NCI-H82 (cell line): Measurements from ENCODE around the gene STK38.

Experiments
- DNase-seq: peaks from one replicate; lab custom pipeline; 2025; lab: John Stamatoyannopoulos, UW

STK38 gene

DNA sequence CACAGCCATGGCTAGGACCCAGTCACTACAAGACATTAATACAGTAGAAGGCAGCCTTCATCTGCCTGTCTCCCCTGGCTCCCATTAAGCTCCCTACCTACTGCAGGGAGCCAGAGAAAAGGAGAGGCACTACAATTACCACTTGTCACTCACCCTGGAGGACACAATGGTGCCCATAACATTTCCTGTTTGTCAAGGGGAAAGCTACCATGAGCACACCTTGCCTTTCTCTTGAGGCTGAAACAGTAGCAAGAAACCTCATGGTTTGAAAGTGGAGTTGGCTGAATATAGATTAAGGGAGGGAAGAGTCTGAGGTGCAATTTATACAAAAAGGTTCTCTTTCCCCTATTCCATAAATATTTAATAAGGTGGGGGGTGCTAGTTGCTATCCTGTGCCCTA is 27.9 kb downstream of the STK38 start:
- DNase-seq = no peak

- no peak for DNase-seq
Measured at GRCh38 chr6:36517408-36517807, 29.9 kb downstream of the STK38 start.

DNA sequence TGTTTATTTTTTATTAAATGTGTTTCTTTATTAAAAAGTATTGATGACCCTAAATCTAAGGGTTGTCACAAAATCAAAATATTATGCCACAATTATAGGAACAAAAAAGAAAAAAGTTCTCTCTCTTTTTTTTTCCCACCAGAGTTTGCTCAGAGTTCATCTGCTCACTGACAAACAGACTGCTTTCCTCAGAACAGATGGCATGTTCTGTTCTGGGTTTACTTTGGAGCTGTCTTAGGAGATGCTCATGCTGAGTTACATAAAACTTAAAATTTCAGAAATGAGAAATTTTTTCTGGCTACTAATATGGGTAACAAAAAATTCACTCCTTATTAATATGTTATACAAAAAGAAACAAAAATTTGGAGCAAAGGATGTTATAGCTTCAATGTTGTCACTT is 30.3 kb downstream of the STK38 start:
- no peak for DNase-seq

DNA sequence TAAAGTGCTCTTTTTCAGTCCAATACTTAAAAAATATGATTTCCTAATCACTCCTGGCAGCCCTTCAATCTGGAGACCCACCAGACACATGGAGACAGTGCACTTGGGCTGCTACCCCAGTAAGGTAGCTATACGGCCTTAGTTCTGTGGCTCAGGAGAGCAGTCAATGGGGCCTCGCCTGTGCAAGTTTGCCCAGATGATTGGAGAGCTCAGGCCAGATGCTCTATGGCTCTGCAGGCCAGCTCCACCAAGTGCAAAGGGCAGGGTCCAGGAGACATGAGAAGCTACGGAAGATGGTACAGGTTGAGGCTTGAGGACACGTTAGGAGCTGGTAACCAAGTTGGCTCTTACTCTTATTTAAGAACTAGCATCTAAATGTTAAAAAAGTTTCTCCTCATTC is 30.7 kb downstream of the STK38 start:
- no peak for DNase-seq

- DNase-seq = no peak
Measured at GRCh38 chr6:36515844-36516243, 31.4 kb downstream of the STK38 start.

- no peak for DNase-seq
Measured at GRCh38 chr6:36514554-36515456, 32.5 kb downstream of the STK38 start.

DNA sequence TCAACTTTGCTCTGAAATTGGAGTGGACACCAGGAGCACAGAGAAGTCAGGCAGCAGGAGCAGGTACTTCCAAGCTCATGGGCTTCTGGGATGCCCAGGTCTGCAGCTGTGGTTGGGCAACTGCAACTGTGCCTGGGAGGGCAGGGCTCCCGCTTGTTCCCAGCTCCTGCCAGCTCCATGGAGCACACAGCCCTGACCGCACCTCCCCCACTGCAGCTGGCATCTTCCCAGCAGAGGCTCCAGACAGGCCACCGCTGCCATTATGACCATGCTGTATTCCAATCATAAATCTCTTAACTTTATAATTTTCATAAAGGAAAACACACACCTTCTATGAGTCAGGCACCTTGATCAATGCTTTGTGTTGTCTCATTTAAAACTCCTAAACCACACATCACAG is 36.9 kb downstream of the STK38 start:
- DNase-seq = no peak

- DNase-seq = no peak
Measured at GRCh38 chr6:36508532-36508931, 38.7 kb downstream of the STK38 start.

- DNase-seq = no peak
Measured at GRCh38 chr6:36506611-36507010, 40.7 kb downstream of the STK38 start.

- no peak for DNase-seq
Measured at GRCh38 chr6:36505744-36506534, 41.3 kb downstream of the STK38 start.

- DNase-seq = no peak
Measured at GRCh38 chr6:36504982-36505381, 42.3 kb downstream of the STK38 start.

DNA sequence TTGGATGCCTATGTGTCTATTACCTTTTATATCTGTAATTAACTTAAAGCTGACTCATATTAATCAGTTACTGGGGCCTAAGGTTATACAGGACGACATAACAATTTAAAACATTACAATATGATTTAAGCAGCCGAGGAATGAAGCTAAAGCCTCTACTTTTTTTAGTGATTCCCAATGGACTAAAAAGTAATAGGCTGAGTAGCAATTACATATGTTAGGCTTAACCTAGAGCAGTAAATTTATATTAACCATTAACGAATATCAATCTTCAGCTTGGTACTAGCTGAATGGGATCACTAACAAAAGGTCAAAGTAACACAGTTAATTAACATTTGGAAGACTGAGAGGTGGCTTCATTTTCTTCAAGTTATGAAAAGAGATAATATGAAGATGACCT is 43.1 kb downstream of the STK38 start:
- no peak for DNase-seq

DNA sequence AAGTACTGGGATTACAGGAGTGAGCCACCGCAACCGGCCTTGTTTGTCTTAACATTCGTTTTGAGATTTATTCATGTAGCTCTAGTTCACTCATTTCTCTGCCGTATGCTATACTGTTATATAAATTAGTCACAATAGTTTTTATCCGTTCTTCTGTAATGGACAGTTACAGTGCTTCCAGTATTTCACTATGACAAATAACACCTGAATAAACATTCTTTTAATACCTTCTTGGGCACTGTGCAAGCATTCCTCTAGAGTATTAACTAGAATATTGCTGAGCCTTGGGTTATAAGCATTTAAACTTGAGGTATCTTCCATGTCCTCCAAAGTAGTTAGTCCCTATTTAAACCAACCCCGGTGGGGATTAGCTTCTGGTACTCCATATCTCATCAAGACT is 45.6 kb downstream of the STK38 start:
- no peak for DNase-seq

DNA sequence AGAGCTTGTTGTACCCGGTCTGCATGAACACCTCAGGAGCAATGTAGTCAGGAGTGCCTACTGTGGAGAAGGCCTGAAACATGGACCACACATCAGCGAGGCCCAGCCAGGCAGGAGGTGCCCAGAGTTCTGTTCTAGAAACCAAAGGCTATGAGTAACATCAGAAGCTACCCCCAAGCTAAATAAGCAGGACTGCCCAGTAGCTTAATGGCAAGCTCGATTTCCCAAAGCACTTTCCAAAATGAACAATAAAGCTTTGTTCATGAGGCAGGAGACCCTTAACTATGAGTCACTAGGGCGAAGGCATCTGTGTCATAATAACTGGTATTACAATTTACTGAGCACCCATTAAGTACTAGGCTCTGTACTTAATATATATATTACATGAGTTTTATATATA is 47.4 kb downstream of the STK38 start:
- DNase-seq = no peak

DNA sequence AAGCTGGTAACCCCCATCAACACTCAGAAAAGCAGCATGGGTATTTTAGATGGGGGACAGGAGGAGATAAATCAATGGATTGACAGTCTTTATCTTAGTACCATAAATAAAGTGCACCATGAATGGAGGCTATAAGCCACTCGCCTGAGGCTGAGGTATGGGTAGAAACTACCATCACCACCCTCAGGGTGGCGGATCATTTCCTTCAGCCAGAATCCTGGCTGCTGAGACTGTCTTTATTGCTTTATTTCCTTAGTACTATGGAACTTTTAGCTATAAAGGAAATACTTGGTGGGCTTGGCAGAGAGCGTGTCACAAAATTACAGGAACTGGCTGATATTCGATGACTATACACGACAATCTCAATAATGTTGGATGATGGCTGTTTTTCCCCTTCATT is 52.2 kb downstream of the STK38 start:
- no peak for DNase-seq

- DNase-seq = no peak
Measured at GRCh38 chr6:36493859-36494258, 53.4 kb downstream of the STK38 start.

DNA sequence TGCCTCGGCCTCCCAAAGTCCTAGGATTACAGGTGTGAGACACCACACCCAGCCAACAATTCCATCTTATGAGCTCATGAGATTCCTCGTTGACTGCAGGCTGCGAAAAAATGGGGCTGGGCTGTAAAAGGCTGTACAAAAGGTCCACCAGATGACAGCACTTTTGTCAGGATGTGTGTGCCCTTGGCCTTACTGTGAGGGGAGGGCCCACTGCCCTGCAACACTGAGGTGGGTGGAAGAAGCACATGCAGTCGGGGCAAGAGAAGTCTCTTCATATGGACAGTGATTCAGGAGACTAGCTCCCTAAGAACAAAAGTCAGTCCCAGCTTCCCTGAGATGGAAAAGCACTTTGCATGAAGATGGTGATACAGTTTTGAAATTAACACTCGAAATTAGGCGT is 54.0 kb downstream of the STK38 start:
- no peak for DNase-seq

DNA sequence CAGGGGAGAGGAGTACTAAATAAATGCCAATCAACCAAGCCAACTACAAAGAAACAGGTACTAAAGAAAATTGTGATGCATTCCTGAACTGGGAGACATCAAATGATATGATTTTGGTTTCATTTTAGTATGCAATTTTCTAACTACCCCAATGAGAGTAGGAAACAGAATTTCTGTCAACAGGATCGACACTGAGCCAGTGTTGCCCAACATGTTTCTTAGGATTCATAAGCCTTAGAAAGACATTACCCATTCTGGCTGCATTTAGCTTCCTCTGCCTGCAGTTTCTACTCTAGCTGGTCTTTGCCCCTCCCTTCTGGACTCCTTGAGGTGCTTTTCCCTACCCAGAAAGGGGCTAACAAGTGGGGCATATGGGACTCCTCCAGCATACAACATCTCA is 54.7 kb downstream of the STK38 start:
- DNase-seq = no peak

GRCh38 chr6:36492092-36492491 is 55.2 kb downstream of the STK38 start:
- DNase-seq = no peak

DNA sequence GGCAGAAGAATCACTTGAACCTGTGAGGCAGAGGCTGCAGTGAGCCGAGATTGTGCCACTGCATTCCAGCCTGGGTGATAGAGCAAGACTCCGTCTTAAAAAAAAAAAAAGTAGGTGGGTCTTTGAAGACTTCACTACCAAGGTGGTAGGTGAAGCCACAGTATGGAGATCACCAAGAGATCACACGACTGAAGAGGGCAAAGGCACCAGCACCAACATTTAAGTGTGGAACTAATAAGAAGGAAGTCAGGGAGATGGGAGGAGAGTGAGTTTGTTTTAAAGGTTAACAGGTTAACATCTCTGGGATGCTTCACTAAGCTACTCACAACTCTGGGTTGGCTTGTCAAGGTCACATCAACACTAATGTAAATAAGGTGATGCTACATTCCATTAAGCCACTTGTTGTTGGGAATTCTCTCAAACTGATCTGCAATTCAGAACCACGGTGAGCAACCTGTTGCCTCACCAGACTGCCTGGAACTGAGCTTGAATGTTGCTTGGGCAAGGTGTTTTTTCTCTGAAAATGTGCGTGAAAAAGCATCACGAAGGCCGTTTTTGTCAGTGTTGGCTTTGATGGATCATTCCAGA is 55.8 kb downstream of the STK38 start:
- DNase-seq = no peak

DNA sequence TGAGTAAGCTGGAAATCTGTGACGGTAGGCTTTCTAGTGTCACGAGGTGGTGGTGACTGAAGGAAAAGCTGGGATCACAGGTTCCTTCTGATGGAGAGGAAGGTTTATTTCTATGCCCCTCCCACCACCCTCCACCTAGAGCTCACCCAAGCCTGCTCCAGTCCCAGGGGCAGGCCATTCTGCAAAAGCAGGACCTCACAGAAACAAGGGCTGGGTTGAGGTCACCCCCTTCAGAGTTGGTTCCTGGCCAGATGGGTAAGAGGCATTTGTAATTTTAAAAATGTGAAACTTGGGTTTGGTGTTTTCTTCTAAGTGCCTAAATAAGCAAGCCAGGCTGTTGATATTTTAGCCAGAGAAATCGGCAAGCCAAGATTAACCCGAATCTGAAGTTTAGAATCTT is 57.9 kb downstream of the STK38 start:
- DNase-seq = no peak

DNA sequence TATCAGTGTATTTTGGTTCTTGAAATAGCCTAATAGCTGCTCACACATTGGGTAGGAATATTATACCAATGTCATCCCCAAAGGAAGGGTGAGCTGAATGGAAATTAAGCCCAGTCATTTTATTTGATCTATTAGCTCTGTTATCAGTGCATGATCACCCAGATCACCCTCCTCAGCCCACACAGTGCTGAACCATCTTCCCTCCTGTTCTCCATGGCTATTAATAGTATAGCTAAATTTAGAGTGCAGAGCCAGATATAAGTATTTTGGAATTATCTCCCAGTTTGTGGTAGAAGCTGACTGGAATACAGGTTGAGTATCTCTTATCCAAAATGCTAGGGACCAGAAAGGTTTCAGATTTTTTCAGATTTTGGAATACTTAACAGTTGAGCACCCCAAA is 59.1 kb downstream of the STK38 start:
- DNase-seq = no peak

- no peak for DNase-seq
Measured at GRCh38 chr6:36487698-36488097, 59.6 kb downstream of the STK38 start.
